Kidney (tissue), 14 donors: Measurements from ENCODE around the gene C22orf15. TPM values are rescaled to one million over a fixed set of nuclear protein-coding genes. Genes with fewer than 3 reads are reported as not detected.

Experiments
- DNase-seq, 5 donors: peaks; one replicate each; pipeline ENCODE4 v3.0.0-alpha.2; 2013 to 2020
- FAIRE-seq: peaks from 2 replicates; lab custom pipeline; 2012; peaks lifted over from hg19 to GRCh38; lab: Jason Lieb, UNC
- H3K27ac ChIP-seq, 2 donors: one replicate each; pipeline ENCODE4 v1.7.0; 2013; ENCODE audit warnings: low read depth in 2 of 2, low read length in 2 of 2, inconsistent platforms in 1 of 2
- H3K27me3 ChIP-seq: one replicate; pipeline ENCODE4 v1.7.1; 2013; ENCODE audit warnings: low read length, inconsistent platforms; ENCODE audit not compliant: control insufficient read depth, insufficient read depth
- H3K36me3 ChIP-seq, 3 donors: one replicate each; pipeline versions ENCODE4 v1.7.0 to v1.7.1; 2013; ENCODE audit warnings: low read length in 3 of 3, control low read depth in 1 of 3, inconsistent platforms in 1 of 3; ENCODE audit not compliant: insufficient read depth in 3 of 3, control insufficient read depth in 2 of 3
- H3K4me1 ChIP-seq, 3 donors: one replicate each; pipeline versions ENCODE4 v1.7.0 to v1.7.1; 2013; ENCODE audit warnings: low read length in 3 of 3, inconsistent platforms in 1 of 3, low read depth in 1 of 3; ENCODE audit not compliant: control insufficient read depth in 2 of 3, insufficient read depth in 2 of 3
- H3K4me3 ChIP-seq, 3 donors: one replicate each; pipeline versions ENCODE4 v1.7.0 to v1.8.1; 2013; ENCODE audit warnings: low read length in 3 of 3, control low read depth in 1 of 3, inconsistent platforms in 1 of 3
- H3K9ac ChIP-seq, 3 donors: one replicate each; pipeline versions ENCODE4 v1.7.0 to v1.7.1; 2013; ENCODE audit warnings: low read length in 3 of 3, control low read depth in 1 of 3, inconsistent platforms in 1 of 3
- H3K9me3 ChIP-seq, 3 donors: one replicate each; pipeline versions ENCODE4 v1.7.0 to v1.7.1; 2013; ENCODE audit warnings: low read length in 3 of 3, control low read depth in 1 of 3, inconsistent platforms in 1 of 3; ENCODE audit not compliant: control insufficient read depth in 2 of 3, insufficient read depth in 1 of 3
- CTCF ChIP-seq: IDR thresholded peaks from 3 replicates; pipeline ENCODE4 v1.5.1; 2012; ENCODE audit warnings: mild to moderate bottlenecking, moderate library complexity, borderline replicate concordance; ENCODE audit not compliant: insufficient read depth; ENCODE audit errors: extremely low read depth
- intact Hi-C: fragments of 100-400 bp; cut with DNase I; formaldehyde crosslinking; loops from one replicate; pipeline ENCODE4 v1.11.1; 2022
- polyA plus RNA-seq: library from polyadenylated mRNA; stranded (reverse); fragments of 350-450 nt; fragmentation: Illumina TruSeq; extraction: RNeasy Lipid Tissue Mini Kit (QIAGEN cat#74804); gene quantifications from one replicate; pipeline ENCODE4 v1.2.3, GENCODE V29; 2014; ENCODE audit warnings: low read depth, low replicate concordance; ENCODE audit not compliant: insufficient read depth
- total RNA-seq: library from RNA; stranded (reverse); fragmentation: NEBNext Ultra II Directional; extraction: Animal tissue kit (Norgen Biotek cat#: 25700); gene quantifications from one replicate; pipeline ENCODE4 v1.2.1, GENCODE V29; 2021
- donor health status: control.
- donor health status: control.
- donor health status: control.
- donor health status: control.
- donor health status: control.
- donor health status: DM: yes; HTN: yes; CAD: no.
- donor health status: Normal renal cell carcinoma (clear cell type).

The C22orf15 gene
- total and polyA plus RNA-seq, 2 donors from 2014 or later: not detected

DNA sequence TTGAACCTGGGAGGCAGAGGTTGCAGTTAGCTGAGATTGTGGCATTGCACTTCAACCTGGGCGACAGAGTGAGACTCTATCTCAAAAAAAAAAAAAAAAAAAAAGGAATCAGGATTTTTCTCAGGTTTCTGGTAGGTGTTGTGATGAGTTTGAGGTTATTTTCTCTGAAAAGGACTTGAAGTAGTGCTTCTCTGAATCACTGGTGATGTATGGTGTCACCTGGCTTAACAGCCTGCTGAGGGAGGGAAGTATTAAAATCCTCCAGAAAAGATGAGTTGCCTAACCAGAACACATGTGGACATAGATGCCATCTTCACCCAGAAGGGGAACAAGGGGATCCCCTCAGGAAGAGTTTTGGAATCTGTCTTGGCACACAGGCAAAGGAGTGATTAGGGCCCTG, 44.0 kb downstream of the C22orf15 start:
- no peak overlapping the region for H3K4me3 ChIP-seq
- H3K9me3 ChIP-seq: no peaks in the 10 kb centered on the region
- H3K4me1 ChIP-seq: no peaks in the 10 kb centered on the region
- no peak overlapping the region for H3K27ac ChIP-seq
- TF ChIP-seq CTCF: no peak
- H3K36me3 ChIP-seq: peaks cover 8 to 34% (median 21%) of the 10 kb centered on the region in 3 donors
- H3K27me3 ChIP-seq: no peaks in the 10 kb centered on the region
- intact Hi-C loops: no loop called here
- DNase-seq (no peak), FAIRE-seq (no peak)
- no peak overlapping the region for H3K9ac ChIP-seq

DNA sequence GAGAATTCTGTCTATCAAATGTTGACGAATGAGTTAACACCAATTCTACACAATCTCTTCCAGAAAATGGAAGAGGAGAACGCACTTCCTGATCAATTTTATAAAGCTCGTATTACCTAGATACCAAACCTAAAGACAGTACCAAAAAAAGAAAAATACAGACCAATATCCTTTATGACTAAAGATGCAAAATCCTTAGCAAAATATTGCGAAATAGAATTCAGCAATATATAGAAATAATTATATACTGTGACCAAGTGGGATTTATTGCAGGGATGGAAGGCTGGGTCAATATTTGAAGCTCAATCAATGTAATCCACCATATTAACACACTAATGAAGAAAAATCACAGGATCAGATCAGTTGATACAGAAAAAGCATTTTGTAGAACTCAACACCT, 49.6 kb downstream of the C22orf15 start:
- Histone ChIP-seq H3K27ac (no peak overlapping the region), H3K36me3 (peaks cover 4 to 14% (median 12%) of the 10 kb centered on the region in 3 donors), H3K9ac (no peak overlapping the region), H3K9me3 (no peaks in the 10 kb centered on the region), H3K4me1 (no peaks in the 10 kb centered on the region), H3K27me3 (no peaks in the 10 kb centered on the region), H3K4me3 (no peak overlapping the region)
- intact Hi-C loops: no loop called here
- DNase-seq (no peak), FAIRE-seq (no peak)
- TF ChIP-seq CTCF: no peak

Other genes with a start within 250 kb of the C22orf15 start
- not detected for gene IGLL1, start 182.7 kb upstream of the C22orf15 start, total RNA-seq
- not detected for gene IGLL1, start 182.7 kb upstream of the C22orf15 start, polyA plus RNA-seq
- 1.1 TPM for gene DRICH1, start 130.7 kb upstream of the C22orf15 start, total RNA-seq
- gene DRICH1, start 130.7 kb upstream of the C22orf15 start, polyA plus RNA-seq: 1.3 TPM
- 0.60 TPM for gene RGL4, start 72.0 kb upstream of the C22orf15 start, total RNA-seq
- 0.80 TPM for gene RGL4, start 72.0 kb upstream of the C22orf15 start, polyA plus RNA-seq
- 6.6 TPM for gene ZNF70, start 11.9 kb upstream of the C22orf15 start, total RNA-seq
- gene ZNF70, start 11.9 kb upstream of the C22orf15 start, polyA plus RNA-seq: 1.1 TPM
- 1.0 TPM for gene VPREB3, start 8.6 kb upstream of the C22orf15 start, total RNA-seq
- 1.3 TPM for gene VPREB3, start 8.6 kb upstream of the C22orf15 start, polyA plus RNA-seq
- 190 TPM for gene CHCHD10, start 5.0 kb downstream of the C22orf15 start, total RNA-seq
- gene CHCHD10, start 5.0 kb downstream of the C22orf15 start, polyA plus RNA-seq: 1,445 TPM
- gene MMP11, start 9.9 kb downstream of the C22orf15 start, total RNA-seq: 4.4 TPM
- 2.7 TPM for gene MMP11, start 9.9 kb downstream of the C22orf15 start, polyA plus RNA-seq
- 79.0 TPM for gene SMARCB1, start 24.0 kb downstream of the C22orf15 start, total RNA-seq
- 68.7 TPM for gene SMARCB1, start 24.0 kb downstream of the C22orf15 start, polyA plus RNA-seq
- 24.7 TPM for gene DERL3, start 76.0 kb downstream of the C22orf15 start, total RNA-seq
- gene DERL3, start 76.0 kb downstream of the C22orf15 start, polyA plus RNA-seq: 3.1 TPM
- gene SLC2A11, start 94.9 kb downstream of the C22orf15 start, total RNA-seq: 28.9 TPM
- 23.7 TPM for gene SLC2A11, start 94.9 kb downstream of the C22orf15 start, polyA plus RNA-seq
- 505 TPM for gene MIF, start 131.4 kb downstream of the C22orf15 start, total RNA-seq
- 1,211 TPM for gene MIF, start 131.4 kb downstream of the C22orf15 start, polyA plus RNA-seq
- 10.8 TPM for gene GSTT2B, start 198.2 kb downstream of the C22orf15 start, total RNA-seq
- gene GSTT2B, start 198.2 kb downstream of the C22orf15 start, polyA plus RNA-seq: 20.6 TPM
- gene DDTL, start 203.9 kb downstream of the C22orf15 start, total RNA-seq: 5.6 TPM
- gene DDTL, start 203.9 kb downstream of the C22orf15 start, polyA plus RNA-seq: 6.9 TPM
- gene DDT, start 211.5 kb downstream of the C22orf15 start, total RNA-seq: 97.4 TPM
- 448 TPM for gene DDT, start 211.5 kb downstream of the C22orf15 start, polyA plus RNA-seq
- 2.4 TPM for gene GSTT2, start 217.1 kb downstream of the C22orf15 start, total RNA-seq
- 1.3 TPM for gene GSTT2, start 217.1 kb downstream of the C22orf15 start, polyA plus RNA-seq
- gene GSTT4, start 242.5 kb downstream of the C22orf15 start, total RNA-seq: not detected
- gene GSTT4, start 242.5 kb downstream of the C22orf15 start, polyA plus RNA-seq: not detected
- gene CABIN1, start 248.3 kb downstream of the C22orf15 start, total RNA-seq: 85.9 TPM
- gene CABIN1, start 248.3 kb downstream of the C22orf15 start, polyA plus RNA-seq: 34.8 TPM